ENCODE measurements around the gene C20orf204. TPM values are rescaled to one million over a fixed set of nuclear protein-coding genes. Genes with fewer than 3 reads are reported as not detected.

C20orf204 gene
- total RNA-seq, 1 experiment from 2014 or later, result 3.4 TPM

DNA sequence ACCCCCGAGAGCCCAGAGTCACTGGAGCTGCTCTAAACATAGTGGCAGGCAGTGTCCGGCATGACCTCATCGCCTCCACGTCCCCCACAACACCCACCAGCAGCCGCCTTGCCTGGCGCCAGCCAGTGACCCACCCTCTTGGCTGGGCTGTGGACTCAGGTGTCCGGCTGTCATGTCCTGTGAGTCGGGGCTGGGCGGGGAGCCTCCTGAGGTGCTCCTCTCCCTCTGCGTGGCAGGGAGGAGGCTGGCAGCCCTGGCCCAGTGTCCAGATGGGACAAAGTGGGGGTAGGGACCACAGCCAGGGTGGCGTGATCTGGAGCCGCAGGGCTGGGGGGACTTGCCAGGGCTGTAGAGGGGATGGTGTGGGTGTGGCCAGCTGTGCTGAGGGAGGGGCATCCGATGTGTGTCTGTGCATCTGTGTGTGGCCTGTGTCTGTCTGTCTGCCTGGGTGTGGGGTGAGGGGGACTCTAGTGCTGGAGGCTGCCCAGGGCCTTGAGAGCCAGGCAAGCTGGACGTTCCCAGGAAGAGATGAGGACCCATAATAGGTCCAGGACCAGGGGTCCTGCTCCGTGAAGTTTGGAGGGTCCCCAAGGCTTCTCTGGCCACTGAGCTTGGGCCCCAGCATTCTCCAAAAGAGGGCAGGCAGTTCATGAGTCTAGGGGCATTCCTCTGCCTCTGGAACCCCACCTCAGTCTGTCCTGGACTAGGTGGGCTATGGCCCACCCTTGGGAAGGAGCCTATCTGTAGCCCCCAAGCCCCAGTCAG is 15.8 kb downstream of the C20orf204 start:
- no TSS peak for BruUV-seq (replicated peaks)
- POLR2A ChIA-PET (ENCODE audit: unreplicated experiment), result no interaction called here
- H3K4me2 ChIP-seq (ENCODE audit: low read length), result no peak overlapping the region
- ATAC-seq (no peak), DNase-seq (no peak)
- TF ChIP-seq EZH2 (IDR thresholded peaks at IDR 0.05; ENCODE audit: low read length, unreplicated experiment) (no peak), EZH2phosphoT487 (IDR thresholded peaks at IDR 0.05; ENCODE audit: borderline replicate concordance, low read length) (no peak)
- TF ChIP-seq, protein P1, sequence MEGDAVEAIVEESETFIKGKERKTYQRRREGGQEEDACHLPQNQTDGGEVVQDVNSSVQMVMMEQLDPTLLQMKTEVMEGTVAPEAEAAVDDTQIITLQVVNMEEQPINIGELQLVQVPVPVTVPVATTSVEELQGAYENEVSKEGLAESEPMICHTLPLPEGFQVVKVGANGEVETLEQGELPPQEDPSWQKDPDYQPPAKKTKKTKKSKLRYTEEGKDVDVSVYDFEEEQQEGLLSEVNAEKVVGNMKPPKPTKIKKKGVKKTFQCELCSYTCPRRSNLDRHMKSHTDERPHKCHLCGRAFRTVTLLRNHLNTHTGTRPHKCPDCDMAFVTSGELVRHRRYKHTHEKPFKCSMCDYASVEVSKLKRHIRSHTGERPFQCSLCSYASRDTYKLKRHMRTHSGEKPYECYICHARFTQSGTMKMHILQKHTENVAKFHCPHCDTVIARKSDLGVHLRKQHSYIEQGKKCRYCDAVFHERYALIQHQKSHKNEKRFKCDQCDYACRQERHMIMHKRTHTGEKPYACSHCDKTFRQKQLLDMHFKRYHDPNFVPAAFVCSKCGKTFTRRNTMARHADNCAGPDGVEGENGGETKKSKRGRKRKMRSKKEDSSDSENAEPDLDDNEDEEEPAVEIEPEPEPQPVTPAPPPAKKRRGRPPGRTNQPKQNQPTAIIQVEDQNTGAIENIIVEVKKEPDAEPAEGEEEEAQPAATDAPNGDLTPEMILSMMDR (conservative IDR thresholded peaks at IDR 0.05; ENCODE audit: low read depth, low read length), result no peak
- H2AFZ ChIP-seq (ENCODE audit: low read length), result no peak overlapping the region
- H3K9me2 ChIP-seq (replicated peaks; ENCODE audit: low read length), result no peaks in the 10 kb centered on the region
- CTCF ChIA-PET, result no interaction called here
- no peak overlapping the region for H3K27ac ChIP-seq (ENCODE audit: low read length)
- H3K9ac ChIP-seq (ENCODE audit: low read length), result no peak overlapping the region
- no peaks in the 10 kb centered on the region for H3F3A ChIP-seq (ENCODE audit: low read length, unreplicated experiment)
- H3K79me2 ChIP-seq (ENCODE audit: low read length), result no peaks in the 10 kb centered on the region
- H3K27me3 ChIP-seq (ENCODE audit: low read length), result no peaks in the 10 kb centered on the region
- no peak overlapping the region for H3K4me3 ChIP-seq (ENCODE audit: low read length)
- H3K36me3 ChIP-seq (ENCODE audit: low read depth, low read length), result no peaks in the 10 kb centered on the region
- intact Hi-C loops (cut with micrococcal nuclease), result no loop called here
- no peaks in the 10 kb centered on the region for H4K20me1 ChIP-seq (ENCODE audit: low read length)
- no peaks in the 10 kb centered on the region for H3K9me3 ChIP-seq (ENCODE audit: low read length)
- H3K4me1 ChIP-seq (ENCODE audit: insufficient read depth, low read length), result 0 out of 2 replicates have a peak, but pooled peaks cover 3% of the 10 kb centered on the region

DNA sequence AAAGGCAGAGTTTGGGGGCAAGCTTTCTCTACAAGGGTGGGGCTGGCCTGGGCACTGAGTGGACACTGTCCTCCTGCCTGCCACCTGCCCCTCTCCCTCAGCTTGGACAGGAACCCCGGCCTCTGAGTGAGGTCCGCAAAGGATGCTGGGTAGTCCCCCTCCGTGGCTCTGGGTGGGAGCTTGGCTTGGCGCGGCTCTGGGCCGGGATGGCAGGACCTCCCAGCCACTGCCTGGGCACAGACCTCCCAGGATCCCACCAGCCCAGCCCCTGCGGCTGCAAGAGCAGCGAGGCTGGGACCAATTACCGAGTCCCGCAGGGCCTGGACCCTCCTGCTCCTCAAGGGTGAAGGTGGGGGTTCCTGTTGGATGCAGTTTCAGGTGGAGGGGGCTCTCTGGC is 16.3 kb downstream of the C20orf204 start:
- no peak overlapping the region for H3K9ac ChIP-seq (ENCODE audit: low read length)
- no peaks in the 10 kb centered on the region for H3K9me3 ChIP-seq (ENCODE audit: low read length)
- no peaks in the 10 kb centered on the region for H3K9me2 ChIP-seq (replicated peaks; ENCODE audit: low read length)
- H2AFZ ChIP-seq (ENCODE audit: low read length), result no peak overlapping the region
- no peak overlapping the region for H3K27ac ChIP-seq (ENCODE audit: low read length)
- no peaks in the 10 kb centered on the region for H3K79me2 ChIP-seq (ENCODE audit: low read length)
- H3K4me1 ChIP-seq (ENCODE audit: insufficient read depth, low read length), result 0 out of 2 replicates have a peak, but pooled peaks cover 3% of the 10 kb centered on the region
- H3K4me3 ChIP-seq (ENCODE audit: low read length), result no peak overlapping the region
- H3K27me3 ChIP-seq (ENCODE audit: low read length), result no peaks in the 10 kb centered on the region
- POLR2A ChIA-PET (ENCODE audit: unreplicated experiment), result no interaction called here
- TF ChIP-seq EZH2 (IDR thresholded peaks at IDR 0.05; ENCODE audit: low read length, unreplicated experiment) (no peak), EZH2phosphoT487 (IDR thresholded peaks at IDR 0.05; ENCODE audit: borderline replicate concordance, low read length) (no peak)
- TF ChIP-seq, protein P1 (conservative IDR thresholded peaks at IDR 0.05; ENCODE audit: low read depth, low read length), result no peak
- no peak for DNase-seq
- no TSS peak for BruUV-seq (replicated peaks)
- no peak overlapping the region for H3K4me2 ChIP-seq (ENCODE audit: low read length)
- intact Hi-C loops (cut with micrococcal nuclease), result no loop called here
- CTCF ChIA-PET, result no interaction called here
- no peaks in the 10 kb centered on the region for H3F3A ChIP-seq (ENCODE audit: low read length, unreplicated experiment)
- no peaks in the 10 kb centered on the region for H4K20me1 ChIP-seq (ENCODE audit: low read length)
- ATAC-seq, result no peak
- no peaks in the 10 kb centered on the region for H3K36me3 ChIP-seq (ENCODE audit: low read depth, low read length)

Measured in PC-3 (cell line).